HL-60 (cell line): ENCODE measurements around the gene NFIB.

Experiments used
- DNase-seq, 2 experiments: peaks; one replicate each; pipeline ENCODE4 v3.0.0-alpha.2; 2010 to 2020; ENCODE audit warnings: low read depth in 1 of 2, low spot score in 1 of 2
- H3K27ac ChIP-seq: fragments of 250-450 bp; sonication (Bioruptor Pico); replicated peaks from 2 replicates; pipeline ENCODE4 v1.5.1; 2020; ENCODE audit warnings: mild to moderate bottlenecking, moderate library complexity
- H3K27me3 ChIP-seq: fragments of 250-450 bp; sonication (Bioruptor Pico); 2 replicates; pipeline ENCODE4 v1.5.1; 2021; ENCODE audit warnings: mild to moderate bottlenecking, moderate library complexity; ENCODE audit not compliant: insufficient read depth, poor library complexity, severe bottlenecking
- H3K4me3 ChIP-seq: replicated peaks from 2 replicates; pipeline ENCODE4 v1.5.1; 2011; ENCODE audit warnings: mild to moderate bottlenecking, control low read depth, low read length; ENCODE audit not compliant: insufficient read depth
- GABPA ChIP-seq: IDR thresholded peaks from 2 replicates; pipeline ENCODE4 v1.6.1; 2012; ENCODE audit warnings: low read depth
- POLR2AphosphoS5 ChIP-seq: IDR thresholded peaks from 2 replicates; pipeline ENCODE4 v1.6.1; 2012; ENCODE audit warnings: low read depth
- SPI1 ChIP-seq: IDR thresholded peaks from 2 replicates; pipeline ENCODE4 v1.6.1; 2012; ENCODE audit warnings: low read depth, mild to moderate bottlenecking, borderline replicate concordance
- TF ChIP-seq, protein P1 (sequence below): IDR thresholded peaks from 2 replicates; pipeline ENCODE4 v1.6.1; 2012; ENCODE audit warnings: low read depth; ENCODE audit not compliant: insufficient replicate concordance
- TF ChIP-seq, protein P2 (sequence below): IDR thresholded peaks from one replicate; pipeline ENCODE4 v1.5.1; 2011; ENCODE audit warnings: low read length, control low read depth, inconsistent platforms; ENCODE audit not compliant: insufficient read depth

NFIB gene

DNA sequence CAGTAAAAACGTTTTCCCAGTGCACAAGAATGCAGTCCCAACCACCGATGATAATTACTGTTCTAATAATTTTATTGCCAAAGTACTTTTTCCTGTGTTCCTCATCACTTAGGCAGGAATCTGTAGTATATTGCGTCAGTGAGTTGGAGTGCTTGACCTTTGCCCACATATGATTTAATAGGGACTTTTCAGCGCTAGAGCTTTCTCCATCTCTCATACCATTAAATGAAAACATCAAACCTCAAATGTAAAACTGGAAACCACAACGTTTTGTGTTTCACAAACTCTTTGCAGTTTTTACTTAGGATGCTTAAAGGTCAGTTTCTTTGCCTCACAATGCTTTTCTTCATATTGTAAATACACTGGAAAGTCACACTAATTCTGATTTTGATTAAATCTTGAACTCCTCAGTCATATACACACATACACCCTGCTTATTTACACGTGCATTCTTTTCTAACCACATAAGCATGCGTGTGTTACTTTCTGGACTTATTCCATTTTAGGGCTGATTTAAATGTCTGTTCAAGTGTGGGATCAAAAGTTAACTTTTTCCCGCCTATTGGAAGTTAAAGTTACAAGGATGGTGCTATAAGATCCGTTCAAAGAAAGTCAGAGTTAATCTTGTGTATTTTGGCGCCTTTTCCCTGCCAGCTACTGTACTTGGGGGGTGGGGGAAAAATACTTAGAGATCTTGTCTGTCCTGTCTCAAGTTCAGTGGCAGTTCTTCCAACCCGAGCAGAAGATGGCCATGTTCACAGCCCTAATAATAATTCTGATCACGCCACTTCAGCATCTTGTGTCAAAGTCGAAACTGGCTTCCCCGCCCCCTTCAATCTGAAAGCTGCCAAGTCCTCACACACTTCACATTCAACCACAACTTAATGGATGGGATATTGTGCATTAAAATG lies 6.6 kb upstream of the NFIB start:
- Histone ChIP-seq H3K27me3 (no peaks in the 10 kb centered on the region), H3K27ac (no peak overlapping the region), H3K4me3 (no peak overlapping the region)
- DNase-seq: no peak
- TF ChIP-seq POLR2AphosphoS5: no peak
- no peak for TF ChIP-seq SPI1
- TF ChIP-seq GABPA: no peak
- TF ChIP-seq, protein P1, sequence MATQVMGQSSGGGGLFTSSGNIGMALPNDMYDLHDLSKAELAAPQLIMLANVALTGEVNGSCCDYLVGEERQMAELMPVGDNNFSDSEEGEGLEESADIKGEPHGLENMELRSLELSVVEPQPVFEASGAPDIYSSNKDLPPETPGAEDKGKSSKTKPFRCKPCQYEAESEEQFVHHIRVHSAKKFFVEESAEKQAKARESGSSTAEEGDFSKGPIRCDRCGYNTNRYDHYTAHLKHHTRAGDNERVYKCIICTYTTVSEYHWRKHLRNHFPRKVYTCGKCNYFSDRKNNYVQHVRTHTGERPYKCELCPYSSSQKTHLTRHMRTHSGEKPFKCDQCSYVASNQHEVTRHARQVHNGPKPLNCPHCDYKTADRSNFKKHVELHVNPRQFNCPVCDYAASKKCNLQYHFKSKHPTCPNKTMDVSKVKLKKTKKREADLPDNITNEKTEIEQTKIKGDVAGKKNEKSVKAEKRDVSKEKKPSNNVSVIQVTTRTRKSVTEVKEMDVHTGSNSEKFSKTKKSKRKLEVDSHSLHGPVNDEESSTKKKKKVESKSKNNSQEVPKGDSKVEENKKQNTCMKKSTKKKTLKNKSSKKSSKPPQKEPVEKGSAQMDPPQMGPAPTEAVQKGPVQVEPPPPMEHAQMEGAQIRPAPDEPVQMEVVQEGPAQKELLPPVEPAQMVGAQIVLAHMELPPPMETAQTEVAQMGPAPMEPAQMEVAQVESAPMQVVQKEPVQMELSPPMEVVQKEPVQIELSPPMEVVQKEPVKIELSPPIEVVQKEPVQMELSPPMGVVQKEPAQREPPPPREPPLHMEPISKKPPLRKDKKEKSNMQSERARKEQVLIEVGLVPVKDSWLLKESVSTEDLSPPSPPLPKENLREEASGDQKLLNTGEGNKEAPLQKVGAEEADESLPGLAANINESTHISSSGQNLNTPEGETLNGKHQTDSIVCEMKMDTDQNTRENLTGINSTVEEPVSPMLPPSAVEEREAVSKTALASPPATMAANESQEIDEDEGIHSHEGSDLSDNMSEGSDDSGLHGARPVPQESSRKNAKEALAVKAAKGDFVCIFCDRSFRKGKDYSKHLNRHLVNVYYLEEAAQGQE: no peak
- TF ChIP-seq, protein P2, sequence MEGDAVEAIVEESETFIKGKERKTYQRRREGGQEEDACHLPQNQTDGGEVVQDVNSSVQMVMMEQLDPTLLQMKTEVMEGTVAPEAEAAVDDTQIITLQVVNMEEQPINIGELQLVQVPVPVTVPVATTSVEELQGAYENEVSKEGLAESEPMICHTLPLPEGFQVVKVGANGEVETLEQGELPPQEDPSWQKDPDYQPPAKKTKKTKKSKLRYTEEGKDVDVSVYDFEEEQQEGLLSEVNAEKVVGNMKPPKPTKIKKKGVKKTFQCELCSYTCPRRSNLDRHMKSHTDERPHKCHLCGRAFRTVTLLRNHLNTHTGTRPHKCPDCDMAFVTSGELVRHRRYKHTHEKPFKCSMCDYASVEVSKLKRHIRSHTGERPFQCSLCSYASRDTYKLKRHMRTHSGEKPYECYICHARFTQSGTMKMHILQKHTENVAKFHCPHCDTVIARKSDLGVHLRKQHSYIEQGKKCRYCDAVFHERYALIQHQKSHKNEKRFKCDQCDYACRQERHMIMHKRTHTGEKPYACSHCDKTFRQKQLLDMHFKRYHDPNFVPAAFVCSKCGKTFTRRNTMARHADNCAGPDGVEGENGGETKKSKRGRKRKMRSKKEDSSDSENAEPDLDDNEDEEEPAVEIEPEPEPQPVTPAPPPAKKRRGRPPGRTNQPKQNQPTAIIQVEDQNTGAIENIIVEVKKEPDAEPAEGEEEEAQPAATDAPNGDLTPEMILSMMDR: no peak

GRCh38 chr9:14318934-14319580 lies 5.1 kb upstream of the NFIB start:
- Histone ChIP-seq H3K27me3 (no peaks in the 10 kb centered on the region), H3K4me3 (no peak overlapping the region), H3K27ac (no peak overlapping the region)
- no peak for DNase-seq
- no peak for TF ChIP-seq GABPA
- TF ChIP-seq, protein P1: no peak
- TF ChIP-seq POLR2AphosphoS5: no peak
- no peak for TF ChIP-seq SPI1
- TF ChIP-seq, protein P2: no peak

DNA sequence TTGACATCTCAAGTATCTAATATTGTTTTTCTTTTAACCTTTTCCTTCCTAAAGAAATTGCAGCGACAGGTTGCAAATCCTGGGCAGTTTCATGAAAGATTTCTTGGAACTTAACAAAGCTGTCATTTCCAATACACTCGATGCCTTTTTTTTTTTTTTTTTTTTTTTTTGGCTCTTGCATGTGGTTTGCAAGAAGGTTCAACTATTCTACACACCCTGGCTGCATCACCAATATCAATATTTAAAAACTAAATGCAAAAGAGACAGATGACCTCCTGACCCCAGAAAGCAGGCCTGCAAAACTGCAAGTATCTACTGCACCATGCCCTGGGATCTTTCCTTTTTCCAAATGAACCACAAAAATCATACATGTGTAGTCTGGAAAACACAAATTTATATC lies 4.4 kb upstream of the NFIB start:
- H3K4me3 ChIP-seq: no peak overlapping the region

More for the DNA sequence above, 4.4 kb upstream of the NFIB start:
- TF ChIP-seq POLR2AphosphoS5 (no peak), GABPA (no peak), SPI1 (no peak)
- TF ChIP-seq, protein P1: no peak
- TF ChIP-seq, protein P2: no peak
- Histone ChIP-seq H3K27me3 (no peaks in the 10 kb centered on the region), H3K27ac (no peak overlapping the region)
- no peak for DNase-seq
